ENCODE data around the gene TMEM18. TPM values are rescaled to one million over a fixed set of nuclear protein-coding genes. Genes with fewer than 3 reads are reported as not detected.

TMEM18 gene
- total and polyA plus RNA-seq, 9 of the 15 experiments (the other 6 are each of a cell fraction or from before 2014, with no cell fraction given): 12.8 to 55.9 (median 21.8) TPM

GRCh38 chr2:676647-677055 lies 555 bp downstream of the TMEM18 start (continued):
- TF ChIP-seq KLF1 (tag; IDR thresholded peaks at IDR 0.05) (no peak), STAG1 (CRISPR knock-in tag; IDR thresholded peaks at IDR 0.05; ENCODE audit: borderline replicate concordance) (no peak)

- FAIRE-seq: peak; percentile 49
- Histone ChIP-seq H3K4me3 (peak overlapping the region; percentile 65), H3K4me1 (replicated peaks in 1 of 2; ENCODE audit: control insufficient read depth in 2 of 2, insufficient read depth in 2 of 2, low read length in 2 of 2) (peaks cover 6 to 19% of the 10 kb centered on the region in 2 experiments; a peak in 4 of 5 replicates), H3K36me3 (ENCODE audit: control insufficient read depth, insufficient read depth, low read length) (peaks cover 38% of the 10 kb centered on the region), H3K4me2 (ENCODE audit: insufficient read depth, low read length) (peak overlapping the region; percentile 97), H3K27ac (ENCODE audit: extremely low read depth, low read depth, low read length) (peak overlapping the region; percentile 53; the same call in 2 of the 3 replicates), H2AFZ (ENCODE audit: low read depth, low read length) (peak overlapping the region; percentile 89), H4K20me1 (replicated peaks; ENCODE audit: control insufficient read depth, insufficient read depth, low read length) (peaks cover 24% of the 10 kb centered on the region), H3K9ac (ENCODE audit: insufficient read depth in 1 of 2, low read depth in 2 of 2, low read length in 2 of 2) (peak overlapping the region; percentile 51 to 95), H3K27me3 (ENCODE audit: control insufficient read depth in 2 of 2, insufficient read depth in 2 of 2, low read length in 2 of 2) (no peaks in the 10 kb centered on the region), H3K9me3 (replicated peaks; ENCODE audit: control insufficient read depth, insufficient read depth, low read depth, low read length) (no peaks in the 10 kb centered on the region), H3K79me2 (ENCODE audit: control insufficient read depth, insufficient read depth, low read length) (peaks cover 43% of the 10 kb centered on the region), H3K9me1 (ENCODE audit: control insufficient read depth, insufficient read depth, low read length) (peaks cover 12% of the 10 kb centered on the region)
- TSS peak; percentile 56 for BruUV-seq (replicated peaks)
- in situ Hi-C loops (cut with MboI) (no loop called here), intact Hi-C loops (cut with micrococcal nuclease) (loop anchor here (5.0 kb wide), 1 partner anchor 66 kb away; no protein-coding TSS in a partner anchor)
- peak; percentile 13 to 65 (median 47) for DNase-seq (ENCODE audit: extremely low read depth in 1 of 4, low spot score in 3 of 4)
- POLR2A ChIA-PET: interaction anchor here (0.5 to 1.5 kb wide), 3 partner anchors 8 to 425 kb away, joined by 3 to 5 read pairs (median 4); no protein-coding TSS in a partner anchor
- peak; percentile 71 for ATAC-seq
- CTCF ChIA-PET (ENCODE audit: low intra/inter-chr PET ratio): no interaction called here
- WGBS (ENCODE audit: insufficient coverage, low coverage, missing lambda C conversion rate): 9% methylated on average over 20 of the region's 21 CpGs
- TF ChIP-seq ZNF24 (IDR thresholded peaks at IDR 0.05) (no peak), SMAD2 (IDR thresholded peaks at IDR 0.05; ENCODE audit: low read depth, low read length) (no peak), SP2 (IDR thresholded peaks at IDR 0.05; ENCODE audit: extremely low read depth, low read depth, low read length, poor library complexity, severe bottlenecking) (no peak), KAT8 (IDR thresholded peaks at IDR 0.05; ENCODE audit: low read depth) (no peak), ZNF584 (CRISPR knock-in tag; IDR thresholded peaks at IDR 0.05; ENCODE audit: low read depth) (no peak), PRMT5 (CRISPR knock-in tag; IDR thresholded peaks at IDR 0.05) (no peak), ZNF121 (CRISPR knock-in tag; conservative IDR thresholded peaks at IDR 0.05) (no peak), ETV6 (IDR thresholded peaks at IDR 0.05; ENCODE audit: borderline replicate concordance in 1 of 2, low read depth in 2 of 2, low read length in 1 of 2) (no peak), ETV6 (CRISPR knock-in tag; IDR thresholded peaks at IDR 0.05; ENCODE audit: borderline replicate concordance) (no peak), PATZ1 (CRISPR knock-in tag; IDR thresholded peaks at IDR 0.05; ENCODE audit: borderline replicate concordance) (no peak), JUND (IDR thresholded peaks at IDR 0.05; ENCODE audit: borderline replicate concordance, low read depth, low read length) (peak; percentile 62), JUND (tag; IDR thresholded peaks at IDR 0.05; ENCODE audit: borderline replicate concordance, low read depth, low read length) (no peak), RAD21 (CRISPR knock-in tag; conservative IDR thresholded peaks at IDR 0.05 in 1 of 2, IDR thresholded peaks at IDR 0.05 in 1 of 2) (peak; percentile 16 to 41; a peak in 2 of 4 replicates), TRIM25 (IDR thresholded peaks at IDR 0.05; ENCODE audit: borderline replicate concordance) (no peak), NCOA6 (IDR thresholded peaks at IDR 0.05) (no peak)
These were observed 1.1 kb downstream of the TMEM18 start for GRCh38 chr2:675982-676646.

All from K562 (cell line).